Adipose tissue (tissue), 3 donors: ENCODE data around the gene CREB3L4. TPM values are rescaled to one million over a fixed set of nuclear protein-coding genes. Genes with fewer than 3 reads are reported as not detected.

Experiments
- H3K27ac ChIP-seq: one replicate; pipeline ENCODE4 v1.5.1; 2013; ENCODE audit warnings: low read depth, low read length
- WGBS, 3 donors: extraction: QIAGEN DNeasy Blood & Tissue Kit; methylation state at CpG; one replicate each; pipeline ENCODE4 v1.1.7; 2013; 5-methylcytosine and 5-hydroxymethylcytosine counted together
- polyA plus RNA-seq, 3 donors: library from polyadenylated mRNA; stranded (reverse); fragments of 200-250 nt; gene quantifications; one replicate each; pipeline ENCODE4 v1.2.3, GENCODE V29; 2013
- donor health status: healthy with polysubstance abuse.
- donor health status: Bipolar disorder and iron deficiency.
- donor health status: healthy.

CREB3L4 gene
- polyA plus RNA-seq, 3 donors = 10.7 to 12.3 (median 12.1) TPM

- 91 to 97% (median 96%) methylated on average over 11 of the region's 11 CpGs for WGBS, 3 donors
- no peak overlapping the region for H3K27ac ChIP-seq
These were observed 33.7 kb upstream of the CREB3L4 start for GRCh38 chr1:153933955-153934354.

GRCh38 chr1:153934746-153935145 is 33.0 kb upstream of the CREB3L4 start:
- 93 to 96% (median 95%) methylated on average over 9 of the region's 9 CpGs for WGBS, 3 donors

DNA sequence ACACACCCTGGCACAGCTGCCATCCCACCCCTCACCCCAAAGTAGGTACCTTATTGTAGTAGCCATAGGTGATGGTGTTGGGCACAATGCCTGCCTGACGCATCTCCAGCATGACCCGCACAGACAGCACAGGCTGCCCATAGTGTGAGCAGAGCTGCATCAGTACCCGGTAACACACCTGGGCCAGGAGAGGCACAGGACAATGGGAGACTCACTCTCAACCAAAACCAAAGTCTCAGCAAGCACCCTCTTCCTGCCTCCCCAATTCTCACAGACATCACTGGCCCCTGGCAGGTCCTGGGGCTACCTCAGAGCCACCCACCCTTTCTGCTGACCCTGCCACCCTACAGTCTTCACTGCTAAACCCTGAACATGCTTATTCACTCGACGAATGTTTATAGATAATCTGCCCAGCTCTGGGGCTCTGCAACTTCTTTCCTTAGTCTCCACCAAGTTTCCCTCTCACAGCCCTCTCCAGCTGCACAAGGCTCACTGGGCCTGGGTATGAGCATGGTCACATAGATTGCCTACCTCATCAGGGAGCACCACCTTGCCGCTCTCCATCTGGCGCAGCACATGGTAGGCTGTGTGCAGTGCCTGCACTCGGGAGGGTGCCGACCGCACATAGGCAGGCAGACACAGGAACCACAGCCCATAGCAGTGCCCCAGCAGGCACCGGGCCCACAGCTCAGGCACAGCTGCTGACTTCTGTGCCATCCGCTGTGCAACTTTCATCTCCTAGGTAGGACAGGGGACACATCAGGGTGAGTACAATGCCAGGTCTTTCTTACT is 31.5 kb upstream of the CREB3L4 start:
- no peak overlapping the region for H3K27ac ChIP-seq
- 95 to 97% (median 97%) methylated on average over 12 of the region's 12 CpGs for WGBS, 3 donors

More at GRCh38 chr1:153934746-153935145, 33.0 kb upstream of the CREB3L4 start:
- no peak overlapping the region for H3K27ac ChIP-seq

- H3K27ac ChIP-seq = no peak overlapping the region
- 96 to 98% (median 97%) methylated on average over 10 of the region's 10 CpGs for WGBS, 3 donors
These were observed 30.4 kb upstream of the CREB3L4 start for GRCh38 chr1:153937331-153937730.

- no peak overlapping the region for H3K27ac ChIP-seq
- 74 to 90% (median 89%) methylated on average over 3 of the region's 3 CpGs for WGBS, 3 donors
These were observed 28.7 kb upstream of the CREB3L4 start for GRCh38 chr1:153938996-153939395.

DNA sequence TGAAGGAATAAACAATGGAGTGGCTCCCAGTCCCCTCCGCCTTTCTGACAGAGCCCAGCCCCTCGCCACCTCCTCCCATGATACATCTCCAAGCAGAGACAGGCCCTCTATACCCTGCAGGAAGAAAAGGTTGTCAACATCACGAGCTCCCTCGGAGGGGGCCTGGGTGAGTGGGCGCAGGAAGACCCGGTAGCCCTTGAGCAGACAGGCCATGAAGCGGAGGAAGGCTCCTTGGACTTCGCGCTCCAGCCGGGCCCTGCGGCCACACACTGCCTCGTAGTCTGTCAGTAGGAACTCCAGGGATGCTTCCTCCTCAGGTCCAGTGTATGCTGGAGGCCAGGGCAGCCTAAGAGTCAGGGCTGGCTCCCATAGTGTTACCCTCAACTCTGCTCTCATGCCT is 28.2 kb upstream of the CREB3L4 start:
- 89 to 96% (median 95%) methylated on average over 12 of the region's 12 CpGs for WGBS, 3 donors
- no peak overlapping the region for H3K27ac ChIP-seq

GRCh38 chr1:153940756-153941155 is 26.9 kb upstream of the CREB3L4 start:
- 92 to 96% (median 92%) methylated on average over 8 of the region's 8 CpGs for WGBS, 3 donors
- H3K27ac ChIP-seq = no peak overlapping the region

GRCh38 chr1:153941826-153942725 is 25.6 kb upstream of the CREB3L4 start:
- 94 to 96% (median 95%) methylated on average over 32 to 34 of the region's 34 CpGs for WGBS, 3 donors
- H3K27ac ChIP-seq = no peak overlapping the region

DNA sequence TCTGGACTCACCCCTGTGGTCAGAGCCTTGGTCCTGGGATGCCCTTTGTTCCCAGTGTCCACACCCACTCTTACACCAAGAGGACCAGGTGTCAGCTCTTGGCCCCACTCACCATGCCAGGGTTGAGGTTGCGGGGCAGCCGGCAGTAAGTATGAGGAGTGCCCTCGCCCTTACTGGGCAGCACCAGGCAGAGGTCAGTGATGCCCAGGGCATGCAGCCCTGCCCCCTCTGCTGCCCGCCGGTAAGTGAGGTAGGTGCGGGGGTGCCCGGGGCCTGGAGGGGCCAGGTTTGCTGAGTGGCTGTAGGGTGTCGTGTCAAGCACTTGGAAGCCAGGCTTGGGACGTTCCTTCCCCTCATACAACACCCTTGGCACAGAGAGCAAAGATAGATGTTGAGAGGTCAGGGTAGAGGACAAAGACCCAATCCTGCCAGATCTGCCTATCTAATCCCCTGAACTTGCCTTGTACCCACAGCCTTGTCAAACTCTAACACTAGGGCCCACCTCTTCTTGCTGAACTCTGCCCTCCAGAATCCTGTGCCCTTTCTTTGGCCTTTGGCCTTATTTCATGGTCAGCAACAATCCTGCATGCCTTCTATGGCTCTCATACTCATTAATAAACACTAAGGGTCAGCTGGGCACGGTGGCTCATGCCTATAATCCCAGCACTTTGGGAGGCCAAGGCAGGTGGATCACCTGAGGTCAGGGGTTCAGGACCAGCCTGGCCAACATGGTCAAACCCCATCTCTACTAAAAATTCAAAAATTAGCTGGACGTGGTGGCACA is 24.7 kb upstream of the CREB3L4 start:
- no peak overlapping the region for H3K27ac ChIP-seq
- 85 to 92% (median 88%) methylated on average over 11 of the region's 11 CpGs for WGBS, 3 donors

GRCh38 chr1:153944005-153944826 is 23.5 kb upstream of the CREB3L4 start:
- H3K27ac ChIP-seq = no peak overlapping the region
- WGBS, 3 donors = 73 to 83% (median 74%) methylated on average over 15 of the region's 15 CpGs

GRCh38 chr1:153944827-153945117 is 22.9 kb upstream of the CREB3L4 start:
- 38 to 74% (median 45%) methylated on average over 3 of the region's 3 CpGs for WGBS, 3 donors
- H3K27ac ChIP-seq = peak overlapping the region; percentile 91

DNA sequence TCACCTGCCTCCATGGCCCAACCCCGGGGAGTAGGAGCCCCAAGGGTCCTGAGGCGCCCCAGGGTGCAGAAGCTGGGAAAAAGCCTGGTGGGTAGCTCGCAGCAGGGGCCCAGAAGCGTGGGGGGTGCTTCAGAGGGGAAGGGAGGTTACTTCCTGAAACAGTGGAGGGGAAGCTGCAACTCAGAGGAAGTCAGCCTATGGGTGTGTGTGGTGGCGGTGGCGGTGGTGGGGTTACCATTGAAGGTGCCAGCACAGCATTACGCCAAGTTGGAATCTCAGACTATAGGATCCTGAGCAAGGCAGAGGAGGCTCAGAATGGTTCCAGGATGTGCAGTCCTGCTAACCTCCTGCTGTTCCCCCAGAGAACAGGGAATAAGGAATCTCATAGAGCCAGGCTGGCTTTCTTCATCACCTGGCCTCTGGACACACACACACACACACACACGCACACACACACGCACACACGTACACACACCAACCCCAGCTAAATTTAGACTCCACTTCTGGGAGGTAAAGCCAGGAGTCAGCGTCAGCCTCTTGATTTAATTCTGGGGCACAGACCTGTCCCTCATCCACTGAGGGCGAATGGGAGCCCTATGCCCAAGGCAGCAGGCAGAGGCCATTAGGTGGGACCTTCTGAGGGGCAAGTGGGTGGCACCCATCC is 22.4 kb upstream of the CREB3L4 start:
- WGBS, 3 donors = 21 to 38% (median 23%) methylated on average over 12 of the region's 12 CpGs
- H3K27ac ChIP-seq = peak overlapping the region; percentile 91

DNA sequence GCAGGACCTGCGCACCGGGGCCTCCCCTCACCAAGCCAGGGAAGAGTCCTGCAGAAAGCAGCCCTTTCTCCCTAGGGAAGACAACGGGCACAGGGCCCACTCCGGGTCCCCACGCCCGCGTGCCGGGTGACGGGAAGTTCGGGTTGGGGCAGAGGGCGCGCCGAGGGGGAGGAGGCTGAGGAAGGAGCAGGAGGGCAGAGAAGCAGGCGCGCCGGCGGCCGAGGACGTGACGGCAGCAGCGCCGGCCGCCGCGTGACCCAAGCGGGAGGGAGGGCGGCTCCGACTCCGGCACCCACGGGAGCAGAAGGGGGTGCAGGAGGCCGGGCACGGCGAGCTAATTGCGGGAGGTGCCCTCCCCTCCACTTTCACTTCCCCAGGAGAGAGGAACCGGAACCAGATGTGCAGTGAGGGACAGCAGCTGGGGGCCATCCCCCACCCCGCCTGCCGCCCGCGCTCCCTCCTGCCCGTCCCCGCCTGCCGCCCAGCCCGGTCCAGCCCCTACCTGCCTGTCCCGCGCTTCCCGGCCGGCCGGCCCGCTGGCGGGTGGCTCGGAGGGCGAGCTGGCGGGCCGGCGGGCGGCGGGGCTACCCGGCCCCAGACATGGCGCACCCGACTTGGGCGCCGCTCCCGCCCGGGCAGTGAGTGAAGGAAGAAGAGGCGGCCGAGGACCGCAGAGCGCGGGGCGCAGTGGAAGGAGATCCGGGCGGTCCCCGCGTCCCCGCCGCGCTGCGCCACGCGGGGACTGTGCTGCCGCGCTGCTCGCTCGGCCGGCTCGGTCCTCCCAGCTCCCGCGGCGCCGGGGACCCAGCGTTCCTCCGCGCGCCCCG is 21.7 kb upstream of the CREB3L4 start:
- peak overlapping the region; percentile 97 for H3K27ac ChIP-seq
- WGBS, 3 donors = 0 to 1% (median 1%) methylated on average over 62 to 95 of the region's 95 CpGs

DNA sequence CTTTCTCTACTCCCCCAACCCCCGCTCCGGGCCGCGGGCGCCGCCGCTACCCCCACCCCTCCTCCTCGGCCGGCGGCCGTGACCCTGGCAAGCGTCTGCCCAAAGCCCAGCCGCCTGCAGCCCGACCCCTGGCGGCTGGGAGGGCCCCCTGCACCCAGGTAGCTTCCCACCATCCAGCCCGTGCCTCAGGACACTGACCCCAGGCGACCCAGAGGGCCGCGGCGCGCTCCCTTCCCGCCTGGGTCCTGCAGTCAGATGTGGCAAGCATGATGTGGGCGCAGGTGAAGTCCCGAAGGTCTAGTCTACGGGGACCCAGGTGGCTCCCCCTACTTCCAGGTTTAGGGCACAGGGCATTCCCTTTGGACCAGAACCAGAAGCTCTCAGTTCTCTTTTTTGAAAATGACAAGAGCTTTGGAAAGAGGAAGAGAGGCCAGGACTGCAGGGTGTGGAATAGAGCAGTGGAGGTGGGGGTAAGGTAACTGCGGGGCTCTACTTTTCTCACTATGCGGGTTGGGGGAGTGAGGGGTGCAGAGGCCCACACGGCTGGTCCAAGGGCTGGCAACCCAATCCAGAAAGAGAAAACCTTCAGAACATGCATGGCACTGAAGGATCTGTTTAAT is 21.0 kb upstream of the CREB3L4 start, which contains the start of gene DENND4B:
Gene DENND4B, minus strand, starts transcription at position 97 of the 620 bp plus-strand sequence. CDS start 2,344 bp downstream, outside the sequence.
- WGBS, 3 donors = 7 to 17% (median 9%) methylated on average over 17 to 28 of the region's 28 CpGs
- H3K27ac ChIP-seq = peak within 1 kb of the TSS; percentile 97

DNA sequence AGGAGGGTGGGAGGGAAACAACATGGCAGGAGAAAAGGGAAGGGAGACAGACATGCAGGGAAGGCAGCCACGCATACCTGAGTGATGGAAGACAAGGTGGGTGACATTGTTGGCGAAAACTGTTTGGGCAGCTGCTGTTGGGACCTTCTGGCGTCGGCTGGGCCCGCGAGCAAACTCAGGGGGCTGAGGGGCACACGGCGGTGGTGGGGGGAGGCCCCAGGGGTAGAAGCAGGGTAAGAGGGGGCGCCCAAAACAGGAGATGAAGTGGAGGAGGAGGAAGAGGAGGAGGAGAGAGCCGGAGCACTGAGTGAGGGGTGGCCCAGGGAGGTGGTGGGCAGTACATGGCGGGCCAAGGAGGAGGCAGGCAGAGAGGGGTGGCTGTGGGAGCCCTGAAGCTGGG is 16.5 kb upstream of the CREB3L4 start:
- WGBS, 3 donors = 92 to 96% (median 94%) methylated on average over 11 of the region's 11 CpGs

DNA sequence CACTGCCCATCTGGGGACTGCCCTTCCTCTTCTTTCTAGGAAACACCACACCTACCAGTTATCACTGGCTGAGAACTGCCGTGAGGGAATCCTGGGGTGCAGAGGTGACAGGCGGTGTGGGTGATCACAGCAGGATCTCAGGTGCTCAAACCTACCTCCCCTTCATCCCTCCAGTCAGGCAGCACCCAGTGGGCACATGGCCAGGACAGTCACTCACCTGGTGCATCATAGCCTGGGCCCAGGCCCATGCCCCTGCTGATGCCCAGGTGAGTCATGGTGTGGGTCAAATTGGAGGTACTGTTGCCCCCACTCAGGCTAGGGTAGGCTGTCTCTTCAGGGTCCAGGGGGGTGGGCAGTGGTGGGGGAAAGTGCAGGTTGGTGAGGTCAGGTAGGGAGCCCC is 15.9 kb upstream of the CREB3L4 start:
- whole genome bisulfite sequencing, 3 donors = 97 to 100% (median 100%) methylated on average over 2 of the region's 2 CpGs
- no peak overlapping the region for H3K27ac ChIP-seq

More for the DNA sequence above, 16.5 kb upstream of the CREB3L4 start:
- no peak overlapping the region for H3K27ac ChIP-seq
